NCI-H69 (cell line): Measurements from ENCODE around the gene SPSB3.

ENCODE experiments used
- DNase-seq: peaks from one replicate; lab custom pipeline; 2025; lab: John Stamatoyannopoulos, UW

The SPSB3 gene

GRCh38 chr16:1763521-1764511 lies 18.6 kb downstream of the SPSB3 start:
- peak; percentile 26 for DNase-seq

DNA sequence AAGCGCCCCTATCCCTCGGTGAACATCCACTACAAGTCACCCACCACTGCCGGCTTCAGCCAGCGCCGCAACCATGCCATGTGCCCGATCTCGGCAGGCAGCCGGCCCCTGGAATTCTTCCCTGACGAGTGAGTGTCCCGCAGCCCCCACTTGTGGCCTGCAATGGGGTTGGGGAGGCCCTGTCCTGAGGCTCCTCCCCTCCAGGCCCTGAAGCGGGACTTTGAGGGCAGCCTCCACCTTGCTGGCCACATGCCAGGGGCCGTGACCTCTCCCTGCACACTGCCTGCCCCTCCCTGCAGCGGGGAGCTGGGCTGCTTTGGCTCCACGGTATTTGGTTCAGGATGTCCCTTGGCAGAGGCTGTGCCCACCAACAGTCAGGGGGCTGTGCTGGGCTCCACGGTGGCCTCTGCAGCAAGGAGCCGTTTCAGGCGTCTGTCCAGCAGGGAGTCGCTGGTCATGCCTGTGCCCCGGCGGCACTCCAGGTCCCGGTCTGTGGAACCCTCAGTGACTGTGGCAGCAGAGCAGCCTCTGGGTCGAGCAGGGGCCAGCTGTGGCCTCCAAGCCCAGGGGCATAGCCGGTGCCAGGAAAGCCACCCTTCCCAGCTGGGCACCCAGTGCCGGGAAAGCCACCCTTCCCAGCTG lies 19.4 kb downstream of the SPSB3 start:
- DNase-seq, result no peak

- no peak for DNase-seq
Measured at GRCh38 chr16:1762196-1762878, 20.0 kb downstream of the SPSB3 start.

DNA sequence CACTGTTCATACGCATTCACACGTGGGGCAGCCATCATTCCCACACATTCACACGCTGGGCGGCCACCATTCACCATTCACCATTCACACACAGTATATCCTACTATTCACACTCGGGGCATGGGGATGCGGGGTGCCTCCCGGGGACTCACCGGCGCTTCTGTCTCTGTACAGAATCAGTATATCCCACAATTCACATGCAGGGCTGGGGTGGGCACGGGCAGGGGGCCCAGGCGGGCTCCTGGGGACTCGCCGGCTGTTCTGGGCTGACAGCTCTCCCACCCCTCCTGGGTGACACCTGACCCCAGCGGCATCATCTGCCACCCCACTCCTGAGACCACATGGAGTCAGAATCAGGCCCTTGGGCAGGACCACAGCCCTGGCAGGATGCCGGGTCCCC lies 20.6 kb downstream of the SPSB3 start:
- DNase-seq, result no peak

- no peak for DNase-seq
Measured at GRCh38 chr16:1760911-1761310, 21.5 kb downstream of the SPSB3 start.

DNA sequence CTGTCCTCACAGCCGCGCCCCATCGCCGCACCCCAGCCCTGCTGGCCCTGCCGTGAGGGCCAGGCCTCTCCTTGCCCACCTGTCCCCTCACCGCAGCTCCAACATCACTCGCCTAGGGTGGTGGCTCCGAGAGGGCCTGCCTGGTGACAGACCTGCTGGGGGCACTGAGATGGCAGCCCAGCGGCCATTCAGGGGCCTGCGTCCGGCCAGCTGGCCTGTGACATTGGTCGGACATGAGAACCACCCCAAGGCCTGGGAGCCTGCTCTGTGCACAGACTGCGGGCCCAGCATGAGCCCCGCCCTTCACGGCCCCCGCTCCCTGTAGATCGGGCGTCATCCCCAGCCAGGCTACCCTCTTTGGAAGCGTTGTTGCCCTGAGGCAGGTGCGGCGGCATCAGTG lies 22.9 kb downstream of the SPSB3 start:
- DNase-seq, result no peak

- no peak for DNase-seq
Measured at GRCh38 chr16:1758923-1759322, 23.4 kb downstream of the SPSB3 start.

GRCh38 chr16:1757714-1758461 lies 24.5 kb downstream of the SPSB3 start:
- no peak for DNase-seq

DNA sequence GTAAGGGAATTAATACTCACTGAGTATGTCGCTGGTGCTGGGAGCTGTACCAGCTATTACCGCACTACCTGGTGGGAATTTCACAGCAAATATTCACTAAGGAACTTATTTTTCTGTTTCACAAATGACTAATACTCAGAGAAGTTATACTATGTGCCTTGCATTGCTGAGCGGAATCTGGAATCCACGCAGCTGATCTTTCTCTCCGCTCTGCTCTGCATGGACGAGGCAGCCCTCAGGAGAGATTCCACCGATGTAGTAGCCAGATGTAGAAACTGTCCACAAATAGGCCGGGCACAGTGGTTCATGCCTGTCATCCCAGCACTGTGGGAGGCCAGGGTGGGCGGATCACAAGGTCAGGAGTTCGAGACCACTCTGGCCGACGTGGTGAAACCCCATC lies 28.2 kb downstream of the SPSB3 start:
- no peak for DNase-seq

- no peak for DNase-seq
Measured at GRCh38 chr16:1752853-1753252, 29.5 kb downstream of the SPSB3 start.

DNA sequence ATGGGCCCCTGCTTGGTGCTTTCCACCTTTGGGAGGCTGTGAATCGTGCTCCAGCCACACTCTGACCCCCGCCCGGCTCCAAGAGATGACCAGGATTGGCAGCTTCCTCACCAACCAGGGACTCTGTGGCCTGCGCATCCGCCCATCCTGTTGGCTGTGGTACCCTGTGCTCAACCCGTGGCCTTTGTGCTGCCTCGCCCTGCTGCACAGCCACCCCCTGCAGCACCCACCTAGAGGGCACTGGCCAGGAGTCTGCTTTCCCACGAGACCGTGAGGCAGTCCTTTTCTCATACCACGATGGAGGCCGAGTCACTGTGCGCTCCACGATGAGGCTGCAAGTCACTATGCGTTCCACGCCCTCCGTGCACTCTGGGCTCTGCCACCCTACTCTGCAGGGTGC lies 30.4 kb downstream of the SPSB3 start:
- no peak for DNase-seq

GRCh38 chr16:1749152-1750117 lies 32.9 kb downstream of the SPSB3 start:
- DNase-seq, result no peak

GRCh38 chr16:1747934-1748333 lies 34.4 kb downstream of the SPSB3 start:
- no peak for DNase-seq

- no peak for DNase-seq
Measured at GRCh38 chr16:1746693-1747195, 35.6 kb downstream of the SPSB3 start.

DNA sequence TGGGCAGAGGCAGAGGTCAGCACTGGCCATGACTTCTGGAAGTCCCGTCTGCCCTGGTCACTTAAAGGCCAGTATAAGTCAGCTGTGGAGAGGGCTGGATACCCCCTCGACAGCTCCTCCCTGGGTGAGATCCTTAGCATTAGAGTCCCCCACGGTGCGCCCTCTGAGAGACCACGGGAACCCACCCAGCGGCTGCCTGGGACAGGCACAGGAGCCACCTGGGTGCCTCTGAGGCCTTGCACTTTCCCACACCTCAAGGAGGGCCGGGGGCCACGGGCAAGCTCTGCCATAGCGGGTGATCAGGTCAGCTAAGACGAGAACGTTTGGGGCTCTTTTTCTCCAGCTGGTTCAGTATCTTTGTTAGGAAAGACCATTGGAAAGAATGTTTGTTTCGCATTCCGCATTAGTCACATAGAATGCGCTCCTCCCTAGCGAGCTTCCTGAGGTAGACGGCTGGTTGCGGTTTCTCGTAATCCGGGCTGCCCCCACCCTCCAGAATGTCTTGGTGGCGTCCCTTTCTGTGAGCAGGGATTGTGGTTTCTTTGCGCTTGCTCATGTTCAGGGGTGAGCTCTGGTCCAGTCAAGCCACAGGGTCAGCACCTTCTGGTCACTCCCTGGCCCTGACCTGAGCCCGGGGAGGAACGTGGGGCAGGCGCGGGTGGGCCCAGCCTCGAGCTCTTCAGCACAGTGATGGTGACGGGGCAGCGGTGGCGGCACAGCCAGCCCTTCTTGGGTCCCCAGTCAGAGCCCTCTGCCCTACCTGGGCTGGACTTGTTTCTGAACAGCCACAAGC lies 36.3 kb downstream of the SPSB3 start:
- no peak for DNase-seq

DNA sequence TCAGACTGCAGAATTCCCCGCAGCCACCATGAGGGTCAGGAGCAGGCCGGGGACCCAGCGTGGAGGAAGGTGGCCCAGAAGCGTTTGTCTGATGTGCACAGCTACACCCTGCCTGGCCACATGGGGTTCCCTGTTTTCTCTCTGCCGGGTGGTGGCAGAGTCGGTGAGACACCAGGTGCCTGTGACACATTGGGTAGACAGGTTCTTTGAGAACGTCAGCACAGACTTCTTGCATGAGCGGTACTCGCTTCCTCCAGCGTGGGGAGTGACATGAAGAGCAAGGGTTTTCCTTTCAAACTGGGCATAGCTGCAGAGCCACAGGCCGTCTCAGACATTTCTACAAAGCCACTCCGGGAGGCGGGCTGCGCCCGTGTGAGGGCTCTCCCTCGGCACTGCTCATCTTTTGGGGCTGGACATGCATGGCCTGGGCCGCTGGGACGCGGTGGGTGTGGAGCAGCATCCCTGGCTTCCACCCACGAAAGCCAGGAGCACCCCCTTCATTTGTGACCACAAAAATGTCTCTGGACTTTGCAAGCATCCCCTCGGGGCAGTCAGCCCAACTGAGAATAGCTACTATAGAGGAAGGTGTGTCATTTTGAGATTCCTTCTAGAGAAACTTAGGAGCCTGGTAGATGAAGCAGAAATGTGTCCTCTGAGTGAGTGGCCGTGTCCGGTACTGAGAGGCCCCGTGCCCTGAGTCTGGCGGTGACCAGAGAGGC lies 37.0 kb downstream of the SPSB3 start:
- DNase-seq, result no peak

DNA sequence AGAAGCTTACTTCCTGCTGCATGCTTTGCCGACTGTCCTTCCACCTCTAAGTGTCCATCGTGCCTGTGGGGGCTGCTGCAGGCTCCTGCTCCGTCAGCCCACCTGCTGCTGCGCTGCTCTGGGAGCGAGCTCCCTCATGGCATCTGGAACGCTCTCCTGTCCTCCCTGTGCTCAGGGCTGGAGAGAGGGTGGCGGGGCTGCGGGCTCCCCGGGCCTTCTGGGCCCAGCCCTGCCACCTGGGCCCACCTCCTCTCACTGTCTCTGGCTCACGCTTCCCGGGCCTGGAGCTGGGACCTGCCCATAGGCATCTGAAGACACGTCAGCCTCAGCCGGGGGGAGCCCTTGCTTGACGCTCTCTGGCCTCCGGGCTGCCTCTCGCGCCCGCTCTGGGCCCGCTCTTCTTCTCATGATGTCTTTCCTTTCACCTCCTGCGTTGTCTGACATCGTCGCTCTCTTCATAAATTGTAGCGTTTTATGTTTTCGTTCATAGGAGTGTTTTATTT lies 38.0 kb downstream of the SPSB3 start:
- DNase-seq, result no peak

DNA sequence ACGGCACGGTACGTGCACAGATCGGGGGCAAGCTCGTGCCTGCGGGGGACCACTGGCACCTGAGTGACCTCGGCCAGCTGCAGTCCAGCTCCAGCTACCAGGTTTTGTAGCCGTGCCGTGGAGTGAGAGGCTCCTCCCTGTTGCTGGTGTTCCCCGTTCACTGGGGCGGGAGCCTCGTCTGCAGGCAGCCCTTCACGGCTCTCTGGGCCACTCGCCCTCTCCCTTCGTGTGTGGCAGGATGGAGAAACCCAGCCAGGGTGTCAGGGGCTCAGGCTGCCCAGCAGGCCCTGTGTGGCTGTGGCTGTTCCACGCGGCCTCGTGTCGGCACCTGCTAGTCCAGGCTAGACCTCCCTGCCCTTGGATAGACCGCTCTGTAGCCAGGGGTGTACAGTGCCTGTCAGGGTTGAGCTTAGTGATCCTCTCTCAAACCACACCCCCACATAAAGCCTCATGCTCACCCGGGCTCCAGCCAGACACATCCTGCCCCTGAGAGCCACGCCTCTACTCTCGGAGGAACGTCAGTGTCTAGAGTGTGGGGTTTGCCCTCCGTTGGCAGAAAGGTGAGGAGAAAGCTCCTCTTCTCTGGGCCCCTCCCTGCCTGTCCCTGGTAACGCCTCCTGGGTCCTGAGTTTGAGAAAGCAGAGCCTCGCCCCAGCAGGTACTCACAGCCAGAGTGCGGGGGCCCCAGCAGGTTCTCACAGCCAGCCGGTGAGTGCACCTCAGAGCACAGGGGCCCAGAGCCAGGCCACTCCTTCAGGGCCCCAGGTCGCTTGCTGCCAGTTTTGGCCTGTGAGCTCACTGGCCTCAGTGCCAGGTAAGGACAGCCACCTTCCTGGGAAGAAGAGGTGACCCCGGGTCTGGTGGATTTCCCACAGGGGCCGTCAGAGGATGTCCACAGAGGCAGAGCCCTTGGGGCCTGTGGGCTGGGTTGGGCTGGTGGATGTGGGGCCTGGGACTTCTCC lies 38.7 kb downstream of the SPSB3 start:
- DNase-seq, result no peak
